ENCODE results near the gene ICA1.
A peak's percentile ranks its signal among the peaks of the same experiment; 100 is the strongest.
"Not testable (repeated sequence)": the region's sequence is repeated elsewhere in the genome, so short reads cannot be mapped to it uniquely, and the experiment has no call there.

The ICA1 gene

GRCh38 chr7:8094164-8095140 is 167.5 kb downstream of the ICA1 start:
- no peak for DNase-seq (ENCODE audit: low spot score)

GRCh38 chr7:8092140-8092539 is 169.8 kb downstream of the ICA1 start:
- no peak for DNase-seq (ENCODE audit: low spot score)

GRCh38 chr7:8089036-8089780 is 172.8 kb downstream of the ICA1 start:
- no peak for DNase-seq (ENCODE audit: low spot score)

GRCh38 chr7:8086239-8086638 is 175.7 kb downstream of the ICA1 start:
- DNase-seq (ENCODE audit: low spot score), result no peak

GRCh38 chr7:8085420-8085819 is 176.5 kb downstream of the ICA1 start:
- DNase-seq (ENCODE audit: low spot score), result no peak

GRCh38 chr7:8084836-8085235 is 177.1 kb downstream of the ICA1 start:
- no peak for DNase-seq (ENCODE audit: low spot score)

- no peak for DNase-seq (ENCODE audit: low spot score)
Observed at GRCh38 chr7:8082762-8083161, 179.2 kb downstream of the ICA1 start.

GRCh38 chr7:8078418-8078817 is 183.5 kb downstream of the ICA1 start:
- no peak for DNase-seq (ENCODE audit: low spot score)

GRCh38 chr7:8070451-8071180 is 191.4 kb downstream of the ICA1 start:
- no peak for DNase-seq (ENCODE audit: low spot score)

GRCh38 chr7:8068892-8069686 is 192.9 kb downstream of the ICA1 start:
- no peak for DNase-seq (ENCODE audit: low spot score)

GRCh38 chr7:8065356-8065813 is 196.6 kb downstream of the ICA1 start:
- DNase-seq (ENCODE audit: low spot score), result no peak

GRCh38 chr7:8064828-8065227 is 197.1 kb downstream of the ICA1 start:
- DNase-seq (ENCODE audit: low spot score), result no peak

GRCh38 chr7:8063706-8064297 is 198.2 kb downstream of the ICA1 start:
- DNase-seq (ENCODE audit: low spot score), result peak; percentile 11

- DNase-seq (ENCODE audit: low spot score), result not testable (repeated sequence)
Observed at GRCh38 chr7:8063300-8063699, 198.7 kb downstream of the ICA1 start.

Measured in LoVo (cell line).